Smooth muscle cell (in vitro differentiated cells): ENCODE data around the gene NUP50. TPM values are rescaled to one million over a fixed set of nuclear protein-coding genes. Genes with fewer than 3 reads are reported as not detected.

ENCODE experiments used
- DNase-seq: peaks from one replicate; lab custom pipeline; 2025; ENCODE audit not compliant: unreplicated experiment; lab: John Stamatoyannopoulos, UW
- H2AFZ ChIP-seq: fragments of 200-600 bp; sonication (generic); 2 replicates; pipeline ENCODE4 v1.6.0; 2016; ENCODE audit warnings: antibody characterized with exemption, low read depth, mild to moderate bottlenecking
- H3F3A ChIP-seq: fragments of 200-600 bp; sonication (generic); 2 replicates; pipeline ENCODE4 v1.6.0; 2017; ENCODE audit warnings: antibody characterized with exemption, low read depth
- H3K27ac ChIP-seq: fragments of 200-600 bp; sonication (generic); 2 replicates; pipeline ENCODE4 v1.5.1; 2016; ENCODE audit warnings: low read depth, mild to moderate bottlenecking
- H3K27me3 ChIP-seq: fragments of 200-600 bp; sonication (generic); 2 replicates; pipeline ENCODE4 v1.6.1; 2016; ENCODE audit warnings: low read depth, mild to moderate bottlenecking
- H3K36me3 ChIP-seq: fragments of 200-600 bp; sonication (generic); 2 replicates; pipeline ENCODE4 v1.5.1; 2016; ENCODE audit warnings: low read depth
- H3K4me1 ChIP-seq: fragments of 200-600 bp; sonication (generic); 2 replicates; pipeline ENCODE4 v1.5.1; 2016; ENCODE audit warnings: low read depth
- H3K4me2 ChIP-seq: fragments of 200-600 bp; sonication (generic); 2 replicates; pipeline ENCODE4 v1.6.0; 2016; ENCODE audit warnings: mild to moderate bottlenecking
- H3K4me3 ChIP-seq: fragments of 200-600 bp; sonication (generic); 2 replicates; pipeline ENCODE4 v1.5.1; 2016; ENCODE audit warnings: mild to moderate bottlenecking
- H3K79me2 ChIP-seq: fragments of 200-600 bp; sonication (generic); 2 replicates; pipeline ENCODE4 v1.6.0; 2016; ENCODE audit warnings: low read depth, mild to moderate bottlenecking
- H3K9ac ChIP-seq: fragments of 200-600 bp; sonication (generic); 2 replicates; pipeline ENCODE4 v1.6.0; 2016; ENCODE audit warnings: low read depth
- H3K9me3 ChIP-seq: fragments of 200-600 bp; sonication (generic); replicated peaks from 2 replicates; pipeline ENCODE4 v1.5.1; 2016; ENCODE audit warnings: low read depth
- H4K20me1 ChIP-seq: fragments of 200-600 bp; sonication (generic); 2 replicates; pipeline ENCODE4 v1.6.0; 2016; ENCODE audit warnings: low read depth
- CTCF ChIP-seq: fragments of 200-600 bp; sonication (generic); IDR thresholded peaks from 2 replicates; pipeline ENCODE4 v1.5.1; 2017; ENCODE audit warnings: borderline replicate concordance, mild to moderate bottlenecking, antibody characterized with exemption; ENCODE audit not compliant: insufficient read depth, poor library complexity, severe bottlenecking
- WGBS: methylation state at CpG from one replicate; pipeline ENCODE4 v1.1.7; 2016; ENCODE audit warnings: low lambda C conversion rate; 5-methylcytosine and 5-hydroxymethylcytosine counted together
- polyA plus RNA-seq: library from polyadenylated mRNA; unstranded; fragments of >200 nt; fragmentation: Nextera tagmentation; extraction: Ambion mirVana; gene quantifications from 2 replicates; pipeline ENCODE4 v1.2.1, GENCODE V29; 2016
- total RNA-seq: library from RNA; depleted of rRNA; stranded (reverse); fragments of >200 nt; gene quantifications from 2 replicates; pipeline ENCODE4 v1.2.3, GENCODE V29; 2014

NUP50 gene
- total and polyA plus RNA-seq, 2 experiments from 2014 or later = 18.6 to 21.0 TPM

GRCh38 chr22:45149671-45150070 lies 14.1 kb upstream of the NUP50 start:
- 70% methylated on average over 2 of the region's 2 CpGs for WGBS
- no peaks in the 10 kb centered on the region for H3K36me3 ChIP-seq

GRCh38 chr22:45150139-45150538 lies 13.6 kb upstream of the NUP50 start:
- 44% methylated on average over 2 of the region's 2 CpGs for WGBS
- Histone ChIP-seq H3K27me3 (no peaks in the 10 kb centered on the region), H2AFZ (no peak overlapping the region), H3K27ac (no peak overlapping the region), H3K9ac (no peak overlapping the region), H3K4me1 (no peaks in the 10 kb centered on the region), H4K20me1 (peaks cover 18% of the 10 kb centered on the region), H3K36me3 (no peaks in the 10 kb centered on the region), H3K4me2 (no peak overlapping the region), H3K9me3 (no peaks in the 10 kb centered on the region), H3K79me2 (no peaks in the 10 kb centered on the region), H3F3A (peaks cover 13% of the 10 kb centered on the region), H3K4me3 (no peak overlapping the region)
- DNase-seq = no peak
- TF ChIP-seq CTCF = no peak

More at GRCh38 chr22:45149671-45150070, 14.1 kb upstream of the NUP50 start:
- no peaks in the 10 kb centered on the region for H3K4me1 ChIP-seq
- no peaks in the 10 kb centered on the region for H3K27me3 ChIP-seq
- TF ChIP-seq CTCF = no peak
- H3F3A ChIP-seq = peaks cover 10% of the 10 kb centered on the region
- H3K9me3 ChIP-seq = no peaks in the 10 kb centered on the region
- no peak overlapping the region for H3K27ac ChIP-seq
- H3K9ac ChIP-seq = no peak overlapping the region
- H4K20me1 ChIP-seq = peaks cover 17% of the 10 kb centered on the region
- no peaks in the 10 kb centered on the region for H3K79me2 ChIP-seq
- DNase-seq = no peak
- H3K4me3 ChIP-seq = no peak overlapping the region
- H3K4me2 ChIP-seq = no peak overlapping the region
- no peak overlapping the region for H2AFZ ChIP-seq

- Histone ChIP-seq H3K4me1 (no peaks in the 10 kb centered on the region), H3K9me3 (no peaks in the 10 kb centered on the region), H4K20me1 (peaks cover 18% of the 10 kb centered on the region), H3K27ac (no peak overlapping the region), H3K79me2 (no peaks in the 10 kb centered on the region), H3K4me2 (no peak overlapping the region), H3K9ac (no peak overlapping the region), H3F3A (peaks cover 13% of the 10 kb centered on the region), H3K36me3 (no peaks in the 10 kb centered on the region), H2AFZ (no peak overlapping the region), H3K4me3 (no peak overlapping the region), H3K27me3 (no peaks in the 10 kb centered on the region)
- TF ChIP-seq CTCF = no peak
- no peak for DNase-seq
- WGBS = 98% methylated on average over 6 of the region's 6 CpGs
These were observed 12.2 kb upstream of the NUP50 start for GRCh38 chr22:45151503-45151902.

- no peaks in the 10 kb centered on the region for H3K36me3 ChIP-seq
- H3K4me2 ChIP-seq = no peak overlapping the region
- WGBS = 73% methylated on average over 3 of the region's 3 CpGs
- no peak overlapping the region for H2AFZ ChIP-seq
- H3K9ac ChIP-seq = no peak overlapping the region
- peaks cover 8% of the 10 kb centered on the region for H3K79me2 ChIP-seq
- peak overlapping the region; percentile 66 for H3K27ac ChIP-seq
- H3K9me3 ChIP-seq = no peaks in the 10 kb centered on the region
- H3F3A ChIP-seq = peaks cover 24% of the 10 kb centered on the region
- H3K4me3 ChIP-seq = no peak overlapping the region
- no peaks in the 10 kb centered on the region for H3K27me3 ChIP-seq
- H4K20me1 ChIP-seq = peaks cover 15% of the 10 kb centered on the region
- no peak for TF ChIP-seq CTCF
- DNase-seq = no peak
- H3K4me1 ChIP-seq = peaks cover 9% of the 10 kb centered on the region
These were observed 9.3 kb upstream of the NUP50 start for GRCh38 chr22:45154383-45154782.
